Uterus (tissue), 4 donors: ENCODE measurements around the gene ACBD5. TPM values are rescaled to one million over a fixed set of nuclear protein-coding genes. Genes with fewer than 3 reads are reported as not detected.

ENCODE experiments used
- DNase-seq, 2 donors: peaks; one replicate each; pipeline ENCODE4 v3.0.0-alpha.2; 2019 to 2020
- H3K27ac ChIP-seq, 2 donors: fragments of 200-600 bp; sonication (generic); 1 replicate in 1 of 2; 2 replicates in 1 of 2; pipeline ENCODE4 v1.5.1; 2016 to 2018
- H3K27me3 ChIP-seq, 2 donors: fragments of 200-600 bp; sonication (generic); one replicate each; pipeline ENCODE4 v1.5.1; 2018 to 2019; ENCODE audit warnings: control low read depth in 1 of 2
- H3K36me3 ChIP-seq, 2 donors: fragments of 200-600 bp; sonication (generic); one replicate each; pipeline ENCODE4 v1.5.1; 2019; ENCODE audit warnings: control low read depth in 1 of 2
- H3K4me1 ChIP-seq, 2 donors: fragments of 200-600 bp; sonication (generic); one replicate each; pipeline ENCODE4 v1.5.1; 2018 to 2019; ENCODE audit warnings: control low read depth in 1 of 2
- H3K4me3 ChIP-seq, 2 donors: fragments of 200-600 bp; sonication (generic); 1 replicate in 1 of 2; 2 replicates in 1 of 2; pipeline ENCODE4 v1.5.1; 2018 to 2019; ENCODE audit warnings: mild to moderate bottlenecking in 1 of 2
- H3K9me3 ChIP-seq, 2 donors: fragments of 200-600 bp; sonication (generic); one replicate each; pipeline ENCODE4 v1.5.1; 2019; ENCODE audit warnings: control low read depth in 1 of 2
- CTCF ChIP-seq, 4 experiments: fragments of 200-600 bp in 2 of 4; fragments of 450-650 bp in 2 of 4; sonication (generic) in 2 of 4; IDR thresholded peaks; one replicate each; pipeline ENCODE4 v1.5.1; 2016 to 2019; ENCODE audit warnings: antibody characterized with exemption in 4 of 4, mild to moderate bottlenecking in 2 of 4, moderate library complexity in 1 of 4
- POLR2A ChIP-seq, 2 donors: fragments of 450-650 bp; IDR thresholded peaks; one replicate each; pipeline ENCODE4 v1.6.1; 2016; ENCODE audit warnings: antibody characterized with exemption in 2 of 2, mild to moderate bottlenecking in 1 of 2, moderate library complexity in 1 of 2
- intact Hi-C: fragments of 100-400 bp; cut with DNase I; formaldehyde crosslinking; loops from one replicate; pipeline ENCODE4 v1.15.1; 2023; ENCODE audit warnings: low total_unique reads
- total RNA-seq, 4 donors: library from RNA; depleted of rRNA in 3 of 4; stranded (reverse); fragments of >200 nt in 3 of 4; gene quantifications; one replicate each; pipeline versions ENCODE4 v1.1.0 to v1.2.4, GENCODE V29; 2014 to 2023
- donor health status: DM: yes; HTN: yes; CAD: no.

ACBD5 gene
- total RNA-seq, 4 donors from 2014 or later = 12.8 to 27.0 (median 17.6) TPM

- Histone ChIP-seq H3K9me3 (no peaks in the 10 kb centered on the region), H3K27me3 (no peaks in the 10 kb centered on the region), H3K4me1 (no peaks in the 10 kb centered on the region), H3K4me3 (no peak overlapping the region), H3K36me3 (no peaks in the 10 kb centered on the region), H3K27ac (no peak overlapping the region)
- intact Hi-C loops = no loop called here
- no peak for DNase-seq
- no peak for TF ChIP-seq POLR2A (IDR thresholded peaks at IDR 0.05)
- no peak for TF ChIP-seq CTCF (IDR thresholded peaks at IDR 0.05)
These were observed 4.9 kb downstream of the ACBD5 start for GRCh38 chr10:27235706-27236105.

- no peak for TF ChIP-seq CTCF (IDR thresholded peaks at IDR 0.05)
- no peaks in the 10 kb centered on the region for H3K36me3 ChIP-seq
- intact Hi-C loops = no loop called here
These were observed 10.6 kb downstream of the ACBD5 start for GRCh38 chr10:27230022-27230421.

GRCh38 chr10:27225642-27226257 is 14.8 kb downstream of the ACBD5 start:
- no peaks in the 10 kb centered on the region for H3K4me1 ChIP-seq
- no peaks in the 10 kb centered on the region for H3K9me3 ChIP-seq
- no peak for TF ChIP-seq CTCF (IDR thresholded peaks at IDR 0.05)
- no peak for TF ChIP-seq POLR2A (IDR thresholded peaks at IDR 0.05)
- no peak for DNase-seq
- intact Hi-C loops = no loop called here
- H3K27ac ChIP-seq = no peak overlapping the region
- H3K36me3 ChIP-seq = no peaks in the 10 kb centered on the region
- no peak overlapping the region for H3K4me3 ChIP-seq
- no peaks in the 10 kb centered on the region for H3K27me3 ChIP-seq

More at GRCh38 chr10:27230022-27230421, 10.6 kb downstream of the ACBD5 start:
- DNase-seq = no peak
- Histone ChIP-seq H3K27ac (no peak overlapping the region), H3K9me3 (no peaks in the 10 kb centered on the region), H3K4me3 (no peak overlapping the region), H3K4me1 (no peaks in the 10 kb centered on the region), H3K27me3 (no peaks in the 10 kb centered on the region)

GRCh38 chr10:27225011-27225590 is 15.5 kb downstream of the ACBD5 start:
- Histone ChIP-seq H3K4me3 (no peak overlapping the region), H3K36me3 (no peaks in the 10 kb centered on the region), H3K27me3 (no peaks in the 10 kb centered on the region), H3K4me1 (no peaks in the 10 kb centered on the region), H3K27ac (no peak overlapping the region), H3K9me3 (no peaks in the 10 kb centered on the region)
- no peak for DNase-seq
- intact Hi-C loops = no loop called here
- TF ChIP-seq CTCF (IDR thresholded peaks at IDR 0.05) (no peak), POLR2A (IDR thresholded peaks at IDR 0.05) (no peak)

- peak in 1 of 2 donors; percentile 31 for DNase-seq
- TF ChIP-seq POLR2A (IDR thresholded peaks at IDR 0.05) (no peak), CTCF (IDR thresholded peaks at IDR 0.05) (peak in 3 of 4 experiments; percentile 9 to 50 (median 48))
- Histone ChIP-seq H3K9me3 (no peaks in the 10 kb centered on the region), H3K4me1 (no peaks in the 10 kb centered on the region), H3K27ac (no peak overlapping the region), H3K4me3 (no peak overlapping the region), H3K27me3 (no peaks in the 10 kb centered on the region), H3K36me3 (no peaks in the 10 kb centered on the region)
- intact Hi-C loops = no loop called here
These were observed 16.6 kb downstream of the ACBD5 start for GRCh38 chr10:27223964-27224363.
